Measurements from ENCODE around the gene ADAMTS2. TPM values are rescaled to one million over a fixed set of nuclear protein-coding genes. Genes with fewer than 3 reads are reported as not detected.

The ADAMTS2 gene
- total and polyA plus RNA-seq, 11 donors = 1.1 to 23.0 (median 5.5) TPM

DNA sequence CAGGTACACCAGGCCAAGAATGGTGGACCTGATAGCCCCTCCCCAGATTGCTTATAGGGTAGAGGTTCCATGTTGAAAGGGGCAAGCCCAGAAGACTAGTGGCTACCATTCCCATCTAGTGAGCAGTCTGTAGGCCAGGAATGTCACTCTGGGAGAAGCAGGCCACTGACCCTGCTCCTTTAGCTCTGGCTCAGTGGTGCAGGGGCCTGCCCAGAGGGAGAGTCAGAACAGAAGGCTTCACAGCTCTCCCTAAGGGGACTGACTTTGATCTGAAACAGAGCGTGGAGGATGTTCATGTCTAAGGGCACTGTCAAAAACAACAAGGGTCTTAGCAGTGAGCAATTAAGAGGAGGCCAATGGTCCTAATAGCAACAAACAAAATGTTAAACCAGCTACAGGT is 203.4 kb downstream of the ADAMTS2 start:
- DNase-seq (peak in 2 of 5 donors; percentile 1 to 21), ATAC-seq (no peak)
- Histone ChIP-seq H3K4me1 (no peaks in the 10 kb centered on the region), H3K9me3 (no peaks in the 10 kb centered on the region), H3K4me3 (no peak overlapping the region), H3K36me3 (no peaks in the 10 kb centered on the region), H3K27me3 (no peaks in the 10 kb centered on the region), H3K27ac (no peak overlapping the region)
- WGBS, 4 donors = 0 to 56% (median 55%) methylated on average over 1 of the region's 1 CpG
- TF ChIP-seq, protein P1, sequence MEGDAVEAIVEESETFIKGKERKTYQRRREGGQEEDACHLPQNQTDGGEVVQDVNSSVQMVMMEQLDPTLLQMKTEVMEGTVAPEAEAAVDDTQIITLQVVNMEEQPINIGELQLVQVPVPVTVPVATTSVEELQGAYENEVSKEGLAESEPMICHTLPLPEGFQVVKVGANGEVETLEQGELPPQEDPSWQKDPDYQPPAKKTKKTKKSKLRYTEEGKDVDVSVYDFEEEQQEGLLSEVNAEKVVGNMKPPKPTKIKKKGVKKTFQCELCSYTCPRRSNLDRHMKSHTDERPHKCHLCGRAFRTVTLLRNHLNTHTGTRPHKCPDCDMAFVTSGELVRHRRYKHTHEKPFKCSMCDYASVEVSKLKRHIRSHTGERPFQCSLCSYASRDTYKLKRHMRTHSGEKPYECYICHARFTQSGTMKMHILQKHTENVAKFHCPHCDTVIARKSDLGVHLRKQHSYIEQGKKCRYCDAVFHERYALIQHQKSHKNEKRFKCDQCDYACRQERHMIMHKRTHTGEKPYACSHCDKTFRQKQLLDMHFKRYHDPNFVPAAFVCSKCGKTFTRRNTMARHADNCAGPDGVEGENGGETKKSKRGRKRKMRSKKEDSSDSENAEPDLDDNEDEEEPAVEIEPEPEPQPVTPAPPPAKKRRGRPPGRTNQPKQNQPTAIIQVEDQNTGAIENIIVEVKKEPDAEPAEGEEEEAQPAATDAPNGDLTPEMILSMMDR (IDR thresholded peaks at IDR 0.05) = no peak
- TF ChIP-seq POLR2A (IDR thresholded peaks at IDR 0.05) = no peak
- intact Hi-C loops (cut with DNase I) = no loop called here

DNA sequence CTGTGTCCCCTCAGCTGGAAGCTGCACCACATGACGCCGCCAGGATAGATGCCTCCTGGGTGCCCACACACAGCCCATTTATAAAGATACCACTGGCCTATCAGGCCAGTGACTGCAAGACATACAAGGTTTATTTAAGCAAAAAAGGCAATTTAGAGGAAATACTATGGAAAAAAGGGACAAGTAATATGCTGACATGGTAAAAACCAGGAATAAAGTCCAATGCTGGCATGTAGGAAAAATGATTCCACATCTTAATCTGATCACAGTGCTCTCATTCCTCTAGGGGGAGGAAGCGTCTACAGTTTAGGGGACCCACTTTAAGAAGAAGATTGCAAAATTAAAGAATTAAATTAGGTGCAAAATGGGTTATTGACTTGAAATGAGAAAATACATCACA is 205.0 kb downstream of the ADAMTS2 start:
- no peak overlapping the region for H3K27ac ChIP-seq
- 76 to 82% (median 79%) methylated on average over 3 of the region's 3 CpGs for WGBS, 4 donors
- H3K4me1 ChIP-seq = no peaks in the 10 kb centered on the region
- DNase-seq (no peak), ATAC-seq (no peak)
- H3K27me3 ChIP-seq = no peaks in the 10 kb centered on the region
- H3K9me3 ChIP-seq = no peaks in the 10 kb centered on the region
- TF ChIP-seq POLR2A (IDR thresholded peaks at IDR 0.05) = no peak
- TF ChIP-seq, protein P1 (IDR thresholded peaks at IDR 0.05) = no peak
- H3K4me3 ChIP-seq = no peak overlapping the region
- intact Hi-C loops (cut with DNase I) = no loop called here
- H3K36me3 ChIP-seq = no peaks in the 10 kb centered on the region

GRCh38 chr5:179139936-179140235 is 205.4 kb downstream of the ADAMTS2 start:
- no peak for ATAC-seq

DNA sequence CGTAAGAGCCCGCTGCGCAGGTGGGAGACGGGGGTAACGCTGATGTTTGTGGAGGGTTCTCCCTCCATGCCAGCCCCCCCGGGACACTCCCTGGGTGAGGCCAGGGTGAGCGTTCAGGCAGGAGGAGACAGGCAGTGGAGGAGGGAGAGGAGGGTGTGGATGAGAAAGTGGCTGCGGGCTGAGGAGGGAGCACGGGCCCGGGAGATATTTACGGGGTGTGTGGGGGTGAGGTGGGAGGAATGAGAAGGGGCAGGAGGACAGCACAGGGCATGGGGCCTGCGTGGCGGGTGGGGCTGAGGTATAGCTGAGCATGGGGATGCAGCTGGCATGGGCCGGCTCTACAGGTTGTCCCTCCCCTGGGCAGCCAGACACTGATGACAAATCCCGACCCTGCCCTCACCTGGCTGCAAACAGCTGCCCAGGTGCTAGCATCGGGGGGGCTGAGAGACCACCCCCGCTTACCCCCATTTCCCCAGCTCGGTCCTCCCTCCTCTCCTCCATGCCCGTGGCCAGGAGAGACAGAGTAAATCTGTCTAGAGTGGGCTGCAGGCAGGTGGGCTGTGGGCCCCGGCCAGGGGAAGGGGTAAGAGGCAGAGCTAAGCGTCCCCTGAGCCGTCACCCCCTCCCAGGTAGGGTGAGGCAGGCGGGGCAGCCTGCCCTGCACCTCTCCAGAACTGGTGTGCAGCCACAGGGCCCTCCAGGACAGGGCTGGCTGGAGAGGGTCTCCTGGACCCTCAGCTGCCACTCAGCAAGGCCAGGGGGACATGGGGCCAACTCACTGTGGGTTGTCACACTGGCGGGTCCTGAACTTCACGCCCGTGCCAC is 205.9 kb downstream of the ADAMTS2 start:
- H3K27me3 ChIP-seq = no peaks in the 10 kb centered on the region
- H3K9me3 ChIP-seq = no peaks in the 10 kb centered on the region
- 80 to 87% (median 84%) methylated on average over 22 to 26 of the region's 26 CpGs for WGBS, 4 donors
- no peaks in the 10 kb centered on the region for H3K36me3 ChIP-seq
- H3K27ac ChIP-seq = no peak overlapping the region
- no peak for TF ChIP-seq POLR2A (IDR thresholded peaks at IDR 0.05)
- TF ChIP-seq, protein P1 (IDR thresholded peaks at IDR 0.05) = no peak
- no peak overlapping the region for H3K4me3 ChIP-seq
- intact Hi-C loops (cut with DNase I) = no loop called here
- no peaks in the 10 kb centered on the region for H3K4me1 ChIP-seq
- no peak for ATAC-seq
- peak in 1 of 5 donors; percentile 54 for DNase-seq

More at GRCh38 chr5:179139936-179140235, 205.4 kb downstream of the ADAMTS2 start:
- TF ChIP-seq, protein P1 (IDR thresholded peaks at IDR 0.05) = no peak
- no peak for TF ChIP-seq POLR2A (IDR thresholded peaks at IDR 0.05)
- H3K9me3 ChIP-seq = no peaks in the 10 kb centered on the region
- no peaks in the 10 kb centered on the region for H3K36me3 ChIP-seq
- no peaks in the 10 kb centered on the region for H3K27me3 ChIP-seq
- H3K27ac ChIP-seq = no peak overlapping the region
- WGBS, 4 donors = 47 to 68% (median 55%) methylated on average over 5 to 10 of the region's 10 CpGs
- intact Hi-C loops (cut with DNase I) = no loop called here
- no peak overlapping the region for H3K4me3 ChIP-seq
- DNase-seq = peak in 1 of 5 donors; percentile 45
- H3K4me1 ChIP-seq = no peaks in the 10 kb centered on the region
